Hypothalamus (tissue), 51 donors: ENCODE measurements around the gene SPATA20.

Experiments used
- DNase-seq, 51 donors: peaks; one replicate each; lab custom pipeline; 2025; lab: John Stamatoyannopoulos, UW

The SPATA20 gene

DNA sequence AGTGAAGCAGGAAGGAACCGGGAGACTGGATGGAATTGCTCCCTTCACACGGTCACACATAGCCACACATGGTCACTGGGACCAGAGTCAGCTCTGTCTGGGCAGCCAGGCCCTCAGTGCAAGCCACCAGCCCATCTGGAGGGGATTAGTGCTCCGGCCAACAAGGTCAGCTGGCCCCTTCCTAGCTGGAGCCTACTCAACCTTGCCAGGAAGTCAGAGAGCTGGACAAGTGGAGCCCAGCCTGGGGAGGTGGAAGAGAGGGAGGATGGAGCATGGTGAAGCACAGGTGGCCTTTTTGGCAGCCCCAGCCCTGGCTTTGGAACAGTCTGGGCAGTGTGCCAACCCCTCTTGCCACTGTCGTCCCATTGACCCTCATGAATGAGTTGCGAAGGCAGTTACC lies 9.8 kb downstream of the SPATA20 start:
- DNase-seq: peak in 16 of 51 donors; percentile 10 to 51 (median 23)

DNA sequence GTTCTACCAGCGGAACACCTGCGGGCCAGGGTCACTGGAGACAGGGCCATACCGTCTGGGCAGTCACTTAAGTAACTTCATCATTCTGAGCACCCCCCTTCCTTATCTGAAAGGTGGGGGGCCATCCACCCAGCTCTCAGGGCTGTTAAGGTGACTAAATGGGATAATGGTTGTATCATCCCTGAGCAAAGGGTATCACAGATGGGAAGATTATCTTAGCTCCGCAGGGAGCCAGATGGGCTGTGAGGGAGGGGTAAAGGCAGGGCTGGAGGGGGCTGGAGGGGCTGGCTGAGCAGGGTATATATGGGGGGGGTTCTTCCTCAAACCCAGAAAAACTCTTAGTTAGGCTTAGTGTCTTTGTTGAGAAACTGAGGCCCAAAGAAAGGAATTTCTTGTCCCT lies 10.7 kb downstream of the SPATA20 start:
- DNase-seq: no peak

DNA sequence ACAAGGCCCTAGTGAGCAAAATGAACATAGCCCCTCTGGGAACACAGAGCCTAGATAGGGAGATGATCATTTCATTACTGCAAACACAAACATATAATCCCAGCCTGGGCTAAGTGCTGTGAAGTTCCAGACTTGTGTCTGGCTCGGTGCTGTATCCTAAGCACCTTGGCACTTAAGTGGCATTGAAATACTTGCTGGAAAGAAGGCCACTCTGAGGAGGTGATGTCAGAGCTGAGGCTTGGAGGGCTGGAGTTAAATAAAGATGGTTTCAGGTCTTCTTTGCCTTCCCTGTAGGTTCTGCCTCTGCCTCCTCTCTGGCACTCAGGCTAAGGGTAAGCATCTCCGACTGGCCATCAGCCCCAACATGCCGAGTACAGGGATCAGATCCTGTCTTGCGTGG lies 11.1 kb downstream of the SPATA20 start:
- no peak for DNase-seq

DNA sequence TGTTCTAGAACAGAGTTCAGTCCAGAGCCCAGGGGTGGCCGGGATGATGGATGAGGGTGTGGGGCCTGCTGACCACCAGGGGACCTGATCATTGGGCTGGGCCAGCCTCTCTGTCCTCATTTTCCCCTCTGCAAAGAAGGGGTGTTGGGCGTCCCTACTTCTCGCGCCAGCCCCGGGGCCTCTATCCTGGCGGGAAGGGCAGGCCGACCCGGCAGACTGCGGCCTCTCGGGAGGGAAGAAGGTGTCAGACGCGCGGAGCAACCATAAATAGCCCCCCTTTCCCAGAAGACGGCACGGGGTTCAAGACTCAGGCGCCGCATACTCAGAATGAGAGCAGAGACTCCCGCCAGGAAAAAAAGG lies 11.6 kb downstream of the SPATA20 start:
- DNase-seq: no peak

DNA sequence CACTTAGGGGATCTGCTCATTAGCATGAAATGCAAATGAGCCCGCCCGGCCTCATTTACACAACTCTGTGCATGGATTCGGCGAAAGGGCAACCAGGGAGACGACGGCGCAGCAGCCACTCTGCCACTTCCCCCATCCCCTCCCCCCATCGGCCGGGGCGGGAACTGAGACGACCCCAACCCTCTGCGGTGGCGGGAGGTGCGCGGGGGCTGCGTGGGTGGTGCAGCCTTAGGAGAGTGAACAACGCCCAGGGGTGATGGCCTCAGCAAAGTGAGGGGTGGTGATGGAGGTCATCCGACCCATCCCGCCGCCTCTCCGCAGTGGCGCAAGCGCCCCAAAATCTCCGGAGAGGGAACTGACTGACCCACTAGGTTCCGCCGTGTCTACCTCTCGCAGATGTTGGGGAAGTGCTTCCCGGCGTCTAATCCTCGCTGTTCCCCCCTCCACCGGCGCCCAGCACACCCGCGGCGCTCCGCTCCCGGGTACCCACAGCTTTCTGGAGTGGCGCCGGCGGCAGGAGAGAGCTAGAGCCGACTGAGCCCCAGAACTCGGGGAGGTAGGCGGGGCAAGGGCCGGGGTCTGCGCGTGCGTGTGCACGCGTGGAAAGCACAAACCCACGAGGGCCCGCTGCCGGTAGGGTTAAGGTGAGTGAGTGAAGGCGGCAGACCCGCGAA lies 12.1 kb downstream of the SPATA20 start:
- DNase-seq: peak in 3 of 51 donors; percentile 14 to 23 (median 18)

GRCh38 chr17:50559674-50560184 lies 12.8 kb downstream of the SPATA20 start:
- DNase-seq: peak in 8 of 51 donors; percentile 8 to 44 (median 29)

DNA sequence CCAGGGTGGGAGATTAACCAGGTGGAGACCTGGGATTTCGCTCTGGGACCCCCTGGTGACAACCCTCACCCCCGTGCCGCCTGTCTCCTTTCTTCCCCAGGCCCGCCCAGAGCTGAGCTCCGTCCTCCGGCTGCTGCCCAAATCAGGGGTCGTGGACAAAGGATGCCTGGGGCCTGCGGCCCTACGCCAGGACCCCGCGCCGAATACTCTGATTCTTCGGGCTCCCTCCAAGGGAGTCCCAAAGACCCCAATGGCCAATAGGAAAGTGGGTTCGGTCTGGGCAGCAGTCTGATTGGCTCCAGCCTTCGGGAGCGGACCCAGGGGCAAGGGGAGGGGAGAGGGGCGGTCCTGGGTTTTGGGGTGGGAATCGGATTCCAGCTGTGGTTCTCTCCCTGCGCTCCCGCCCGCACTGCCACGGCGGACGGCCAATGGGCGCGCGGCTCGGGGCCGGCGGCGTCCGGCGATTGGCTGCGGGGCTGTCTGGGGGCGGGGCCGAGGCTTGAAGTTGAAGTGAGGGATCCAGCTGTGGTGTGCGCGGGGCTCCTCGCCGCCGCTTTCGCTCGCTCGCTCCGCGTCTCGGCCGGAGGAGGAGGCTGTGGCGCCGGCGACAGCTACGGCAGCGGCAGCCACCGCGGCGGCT lies 13.3 kb downstream of the SPATA20 start, which contains the start of gene CACNA1G:
TSS of gene CACNA1G (plus strand) at position 531 of the 640 bp plus-strand sequence. CDS start 745 bp downstream, outside the sequence.
- DNase-seq: peak in 50 of 51 donors; percentile 20 to 87 (median 72)

GRCh38 chr17:50560931-50561745 lies 14.2 kb downstream of the SPATA20 start:
- DNase-seq: peak in 1 of 51 donors; percentile 47

DNA sequence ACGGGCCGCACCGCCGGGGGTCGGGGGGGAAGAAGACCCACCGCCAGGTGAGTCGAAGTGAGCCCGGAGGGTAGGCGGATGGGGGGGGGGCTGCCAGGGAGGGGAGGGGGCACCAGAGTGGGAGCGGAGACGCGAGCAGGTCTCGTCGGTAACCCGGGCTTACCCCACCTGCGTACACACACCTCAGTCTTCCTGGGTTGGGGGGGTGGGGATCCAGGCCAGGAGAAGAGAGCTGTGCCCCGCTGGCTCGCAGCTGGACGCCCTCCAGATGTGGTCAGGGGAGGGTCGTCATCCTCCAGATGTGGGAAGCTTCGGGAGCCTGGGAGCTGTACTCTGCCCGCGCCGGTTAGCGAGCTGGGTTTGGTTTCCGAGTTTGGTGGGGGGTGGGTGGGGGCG lies 14.8 kb downstream of the SPATA20 start:
- DNase-seq: no peak

DNA sequence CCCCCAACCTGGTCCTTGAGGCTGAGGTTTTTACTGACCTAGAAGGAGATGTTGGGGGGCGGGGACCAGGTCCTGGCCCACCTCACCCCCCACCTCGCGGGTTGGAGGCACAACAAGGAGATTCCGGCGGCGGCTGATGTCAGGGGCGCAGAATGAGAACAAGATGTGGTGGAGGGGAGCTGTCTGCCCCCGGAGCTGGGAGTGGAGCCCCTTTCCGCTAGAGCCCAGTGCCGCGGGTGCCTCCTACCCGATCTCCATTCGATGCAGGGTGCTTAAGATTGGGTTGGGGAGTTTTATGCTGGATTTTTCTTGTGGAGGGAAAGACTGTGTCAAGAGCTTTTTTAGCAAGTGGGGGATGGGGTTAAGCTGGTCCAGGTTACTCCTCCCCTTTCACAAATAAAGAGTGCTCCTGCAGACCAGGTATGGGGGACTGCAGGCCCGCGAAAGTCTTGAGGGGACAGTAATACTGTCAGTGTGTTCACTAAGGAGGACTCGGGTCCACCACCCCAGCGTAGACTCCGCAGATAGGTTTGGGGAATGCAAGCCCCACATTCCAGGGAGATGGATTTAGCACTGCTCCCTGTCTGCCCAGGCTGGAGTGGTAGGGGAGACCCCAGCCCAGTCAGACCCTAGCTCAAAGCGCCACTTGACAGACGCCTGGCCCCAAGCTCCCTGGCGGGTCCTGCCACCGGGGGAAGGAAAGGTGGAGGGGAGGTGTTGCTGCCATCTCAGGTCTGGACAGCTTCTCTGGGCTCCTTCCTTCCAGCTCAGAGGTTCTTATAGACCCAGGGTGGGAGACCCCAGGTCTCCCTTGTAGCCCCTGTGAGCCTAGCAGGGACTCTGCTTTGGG lies 15.5 kb downstream of the SPATA20 start:
- peak in 2 of 51 donors; percentile 13 to 17 for DNase-seq

DNA sequence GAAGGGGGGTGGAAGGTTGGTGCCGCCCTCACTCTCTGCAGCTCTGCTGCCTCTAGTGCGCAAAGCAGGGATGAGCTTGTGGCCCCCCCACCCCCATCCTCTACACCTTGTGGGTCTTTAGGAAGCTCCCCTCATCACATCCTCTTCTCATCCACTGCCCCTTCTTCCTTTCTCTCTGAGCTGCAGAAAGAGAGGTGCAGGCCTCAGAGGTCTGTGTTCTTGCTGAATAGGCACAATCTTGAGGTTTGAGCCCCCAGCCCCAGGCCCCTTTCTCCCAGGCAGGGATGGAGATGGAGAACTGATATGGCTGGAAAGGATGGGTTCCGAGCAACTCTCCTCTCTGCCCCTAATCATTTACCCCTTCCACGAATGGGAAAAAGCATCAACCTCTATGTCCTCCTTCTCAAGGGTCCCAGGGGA lies 16.1 kb downstream of the SPATA20 start:
- peak in 1 of 51 donors; percentile 22 for DNase-seq

DNA sequence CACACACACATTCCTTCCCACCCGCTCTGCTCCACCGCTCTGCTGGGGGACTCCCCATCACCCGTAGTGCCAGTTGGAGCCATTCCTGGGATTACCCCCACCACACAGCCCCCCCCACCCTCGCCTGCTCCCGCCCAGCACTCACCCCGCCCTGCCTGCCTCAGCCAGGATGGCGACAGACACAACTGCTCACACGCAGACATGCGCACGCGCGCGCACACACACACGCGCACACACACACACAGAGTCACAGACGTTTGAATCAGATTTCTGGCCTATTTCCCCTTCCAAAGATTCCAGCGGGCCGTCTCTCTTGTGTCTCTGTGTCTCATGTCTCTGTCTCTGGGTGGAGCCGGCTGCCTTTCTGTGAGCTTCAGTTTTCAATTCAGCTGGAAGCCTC lies 17.9 kb downstream of the SPATA20 start:
- peak in 15 of 51 donors; percentile 6 to 66 (median 29) for DNase-seq

DNA sequence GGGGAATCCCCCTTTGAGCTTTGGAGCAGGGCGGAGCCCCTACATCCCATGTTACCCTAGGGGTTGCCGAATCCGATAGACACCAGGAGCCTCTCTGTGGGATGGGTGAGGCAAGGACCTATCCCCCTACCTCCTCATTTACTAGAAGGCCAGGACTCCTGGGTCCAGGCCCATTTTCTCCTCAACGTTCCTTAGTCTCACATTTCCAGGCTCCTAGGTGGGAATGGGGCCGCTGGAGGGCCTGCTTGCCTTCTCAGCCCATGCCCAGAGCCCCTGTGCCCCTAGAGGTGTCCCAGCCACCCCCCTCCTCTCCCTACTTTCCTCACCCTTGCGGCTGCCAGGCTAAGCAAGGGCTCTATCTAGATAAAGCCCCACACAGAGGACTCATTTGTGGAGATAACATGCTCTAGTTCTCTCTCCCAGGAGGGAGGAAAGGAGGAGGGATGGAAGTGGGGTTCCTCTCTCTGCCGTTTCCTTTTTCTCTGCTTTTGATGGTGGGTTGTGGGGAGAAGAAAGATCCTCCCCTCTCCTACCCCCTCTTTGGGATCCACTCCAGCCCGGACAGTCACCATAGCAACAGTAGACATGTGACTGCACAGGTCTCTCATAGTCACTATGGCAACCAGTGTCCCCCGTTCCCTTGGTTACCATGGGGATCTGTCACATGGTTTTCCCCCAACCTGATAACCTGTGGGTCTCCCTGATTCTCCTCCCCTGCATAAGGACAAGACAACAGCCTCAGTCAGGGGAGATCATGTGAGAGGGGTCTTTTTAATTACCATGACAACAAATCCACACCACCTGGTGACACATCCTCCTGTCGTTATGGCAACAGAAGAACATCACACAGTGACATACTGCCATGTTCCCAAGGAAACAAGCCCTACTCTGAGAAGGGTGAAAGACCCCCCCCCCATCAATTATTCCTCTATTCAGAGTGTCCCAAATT lies 18.7 kb downstream of the SPATA20 start:
- DNase-seq: peak in 28 of 51 donors; percentile 15 to 85 (median 42)

GRCh38 chr17:50566886-50567285 lies 19.9 kb downstream of the SPATA20 start:
- no peak for DNase-seq

DNA sequence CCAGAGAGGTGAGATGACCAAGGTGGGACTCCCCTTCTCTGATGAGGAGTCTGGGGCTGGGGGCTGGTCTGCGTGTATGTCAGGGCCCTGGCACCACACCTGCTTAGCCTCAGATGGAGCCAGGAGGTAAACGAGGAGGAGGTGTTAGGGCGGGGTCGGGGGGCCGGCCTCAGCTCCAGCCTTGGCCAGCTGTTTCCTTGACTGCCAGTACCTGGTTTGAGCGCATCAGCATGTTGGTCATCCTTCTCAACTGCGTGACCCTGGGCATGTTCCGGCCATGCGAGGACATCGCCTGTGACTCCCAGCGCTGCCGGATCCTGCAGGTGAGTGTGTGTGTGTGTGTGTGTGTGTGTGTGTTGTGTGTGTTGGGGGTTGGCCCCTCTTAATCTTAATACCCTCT lies 21.7 kb downstream of the SPATA20 start:
- no peak for DNase-seq

GRCh38 chr17:50569592-50569991 lies 22.6 kb downstream of the SPATA20 start:
- no peak for DNase-seq

DNA sequence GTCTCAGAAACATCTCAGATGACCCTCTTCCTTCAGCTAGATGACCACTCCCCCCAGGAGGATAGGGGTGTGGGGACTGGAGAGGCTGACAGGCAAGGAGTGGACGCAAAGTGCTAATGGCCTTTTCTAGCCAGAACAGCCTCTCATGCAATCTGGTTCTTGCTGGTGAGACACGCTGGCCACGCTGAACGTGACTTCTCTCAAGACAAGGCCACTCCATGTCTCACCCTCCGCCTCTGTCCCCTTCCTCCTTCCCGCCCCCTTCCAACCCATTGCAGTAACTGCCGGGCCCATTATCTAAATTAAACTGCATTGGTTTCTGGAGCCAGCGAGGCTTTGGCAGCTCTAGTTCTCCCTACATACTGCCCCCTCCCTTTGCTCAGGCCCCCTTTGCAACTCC lies 23.1 kb downstream of the SPATA20 start:
- no peak for DNase-seq

GRCh38 chr17:50570528-50570927 lies 23.6 kb downstream of the SPATA20 start:
- no peak for DNase-seq

GRCh38 chr17:50571681-50572080 lies 24.7 kb downstream of the SPATA20 start:
- no peak for DNase-seq
